ENCODE measurements around the gene EXD3.
"Not testable (repeated sequence)": the region's sequence is repeated elsewhere in the genome, so short reads cannot be mapped to it uniquely, and the experiment has no call there.

EXD3 gene

GRCh38 chr9:137355761-137356365 is 67.1 kb downstream of the EXD3 start:
- no peak for DNase-seq

DNA sequence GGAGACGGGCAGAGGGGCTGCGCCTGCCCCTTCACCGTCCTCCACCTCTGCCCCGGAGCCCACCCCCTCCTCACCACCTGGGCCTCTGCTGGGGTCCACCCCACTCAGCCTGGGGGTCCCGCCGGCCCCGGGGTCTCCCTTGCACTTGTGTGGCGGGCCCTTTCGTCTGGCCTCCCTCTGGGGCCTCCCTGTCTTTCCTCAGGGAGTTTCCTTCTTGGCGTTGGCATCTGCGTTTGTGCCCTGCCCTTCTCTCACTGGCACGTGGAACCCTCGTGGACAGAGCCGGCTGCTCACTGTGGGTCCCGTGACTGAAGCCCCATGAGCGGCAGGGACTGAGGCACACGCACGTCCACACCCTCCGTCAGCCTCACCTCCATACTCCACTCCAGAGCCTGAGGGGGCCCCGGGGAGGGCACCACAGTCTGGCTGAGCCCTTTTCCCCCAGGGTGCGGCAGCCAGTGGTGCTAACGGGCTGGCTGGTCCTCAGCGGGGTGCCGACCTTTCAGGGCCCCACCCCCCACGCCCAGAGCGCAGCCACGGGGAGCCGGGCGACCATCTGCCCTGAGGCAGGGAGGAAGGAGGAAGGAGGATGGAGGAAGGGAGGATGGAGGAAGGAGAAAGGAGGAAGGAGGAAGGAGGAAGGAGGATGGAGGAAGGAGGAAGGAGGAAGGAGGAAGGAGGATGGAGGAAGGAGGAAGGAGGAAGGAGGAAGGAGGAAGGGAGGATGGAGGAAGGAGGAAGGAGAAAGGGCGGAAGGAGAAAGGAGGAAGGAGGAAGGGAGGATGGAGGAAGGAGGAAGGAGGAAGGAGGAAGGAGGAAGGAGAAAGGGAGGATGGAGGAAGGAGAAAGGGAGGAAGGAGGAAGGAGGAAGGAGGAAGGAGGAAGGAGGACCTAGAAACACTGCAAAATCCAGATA is 67.9 kb downstream of the EXD3 start:
- DNase-seq: no peak

DNA sequence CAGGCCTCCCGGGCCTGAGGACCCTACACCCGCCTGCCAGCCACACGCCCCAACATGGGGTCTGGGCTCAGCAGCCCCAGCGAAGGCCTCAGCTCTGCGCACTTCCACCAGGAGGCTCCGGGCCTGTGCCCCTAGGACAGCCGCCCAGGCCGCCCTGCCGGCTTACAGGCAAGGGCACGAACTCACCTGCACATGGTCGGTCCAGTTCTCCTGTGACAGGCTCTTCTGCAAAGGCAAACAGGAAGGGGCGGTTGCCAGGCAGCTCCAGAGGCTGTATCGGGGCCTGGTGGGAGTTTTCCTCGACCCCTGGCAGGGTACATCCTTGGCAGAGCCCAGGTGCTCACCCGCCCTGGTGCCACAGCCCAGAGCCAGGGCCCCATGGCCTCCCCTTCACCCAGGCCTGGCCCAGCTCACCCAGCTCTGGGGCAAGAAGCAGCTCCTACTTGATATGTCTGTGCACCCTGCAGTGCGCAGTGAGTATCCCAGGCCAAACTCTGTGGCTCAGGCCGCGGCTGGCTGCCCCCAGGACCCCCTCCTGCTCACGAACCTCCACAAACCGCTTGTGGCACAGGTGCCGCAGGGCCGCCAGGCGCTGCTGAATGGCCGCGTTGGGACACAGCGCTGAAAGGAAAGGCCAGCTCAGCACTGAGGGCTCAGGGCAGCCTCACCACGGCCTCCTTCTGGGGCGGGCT is 68.7 kb downstream of the EXD3 start:
- DNase-seq: no peak

DNA sequence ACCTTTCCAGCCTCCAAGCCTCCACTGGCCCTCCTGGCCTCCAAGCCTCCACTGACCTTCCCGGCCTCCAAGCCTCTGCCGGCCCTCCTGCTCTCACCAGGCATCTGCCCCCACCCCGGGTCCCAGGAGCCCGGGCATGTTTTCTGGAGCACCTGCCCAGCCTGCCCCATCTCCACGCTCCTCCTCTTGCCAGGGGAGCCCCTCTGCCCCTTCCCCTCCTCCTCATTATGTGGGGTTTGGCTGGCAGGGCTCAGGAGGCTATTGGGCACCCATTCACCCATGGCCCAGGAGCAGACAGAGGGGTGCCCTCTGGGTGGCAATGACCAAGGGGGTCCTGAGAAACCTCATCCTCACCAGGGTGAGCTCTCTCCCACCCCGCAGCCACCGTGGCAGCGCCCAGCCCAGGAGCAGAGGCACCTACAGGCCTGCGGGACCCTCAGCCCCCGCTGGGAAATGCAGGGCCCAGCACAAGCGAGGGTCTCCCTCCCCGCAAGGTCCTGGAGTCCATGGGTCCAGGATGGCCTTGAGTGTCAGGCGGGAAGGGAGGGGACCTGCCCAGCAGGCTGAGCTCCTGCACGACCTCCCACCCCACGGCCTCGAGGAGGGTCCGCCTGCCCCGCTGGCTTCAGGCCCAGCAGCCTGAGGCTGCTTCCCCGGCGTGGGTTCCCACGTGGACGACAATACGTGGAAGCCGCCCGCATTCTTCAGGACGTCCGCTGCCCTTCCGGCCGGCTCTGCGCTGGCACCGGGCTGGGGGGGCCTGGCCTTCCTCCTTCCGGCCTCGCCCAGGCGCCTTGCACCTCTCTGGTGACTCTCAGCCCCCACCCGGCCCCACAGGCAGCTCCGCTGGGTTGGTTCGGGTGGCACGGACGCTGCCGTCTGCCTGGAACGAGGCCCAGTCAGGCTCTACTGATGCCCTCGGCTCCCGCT is 69.5 kb downstream of the EXD3 start:
- no peak for DNase-seq

DNA sequence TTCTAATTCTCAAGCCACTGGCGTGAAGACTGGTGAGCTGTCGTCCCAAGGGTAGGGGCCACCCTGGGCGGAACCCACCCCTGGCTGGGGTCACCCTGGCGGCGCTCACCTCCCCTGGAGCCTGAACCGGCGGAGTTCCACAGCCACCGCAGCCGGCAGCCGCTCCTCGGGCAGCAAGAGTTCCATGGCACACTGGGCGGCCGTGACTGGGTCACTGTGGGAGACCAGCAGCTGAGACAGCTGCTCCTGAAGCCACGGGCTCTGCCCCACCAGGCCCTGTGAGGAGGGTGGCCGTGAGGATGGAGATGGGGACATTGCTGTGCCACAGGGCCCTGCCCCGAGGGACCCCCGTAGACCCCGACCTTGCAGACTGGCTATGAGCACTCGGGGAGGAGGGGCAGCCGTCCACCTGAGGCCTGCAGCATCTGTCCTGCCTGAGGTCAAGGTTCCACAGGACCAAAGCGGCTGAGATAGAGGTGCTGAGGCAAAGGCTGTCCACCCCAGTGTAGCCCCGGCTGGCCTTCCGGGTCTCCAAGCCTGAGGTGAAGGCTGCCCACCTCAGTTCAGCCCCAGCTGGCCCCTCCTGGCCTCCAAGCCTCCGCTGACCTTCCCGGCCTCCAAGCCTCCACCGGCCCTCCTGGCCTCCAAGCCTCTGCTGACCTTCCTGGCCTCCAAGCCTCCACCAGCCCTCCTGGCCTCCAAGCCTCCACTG is 70.3 kb downstream of the EXD3 start:
- DNase-seq: no peak

GRCh38 chr9:137351781-137352501 is 71.0 kb downstream of the EXD3 start:
- no peak for DNase-seq

DNA sequence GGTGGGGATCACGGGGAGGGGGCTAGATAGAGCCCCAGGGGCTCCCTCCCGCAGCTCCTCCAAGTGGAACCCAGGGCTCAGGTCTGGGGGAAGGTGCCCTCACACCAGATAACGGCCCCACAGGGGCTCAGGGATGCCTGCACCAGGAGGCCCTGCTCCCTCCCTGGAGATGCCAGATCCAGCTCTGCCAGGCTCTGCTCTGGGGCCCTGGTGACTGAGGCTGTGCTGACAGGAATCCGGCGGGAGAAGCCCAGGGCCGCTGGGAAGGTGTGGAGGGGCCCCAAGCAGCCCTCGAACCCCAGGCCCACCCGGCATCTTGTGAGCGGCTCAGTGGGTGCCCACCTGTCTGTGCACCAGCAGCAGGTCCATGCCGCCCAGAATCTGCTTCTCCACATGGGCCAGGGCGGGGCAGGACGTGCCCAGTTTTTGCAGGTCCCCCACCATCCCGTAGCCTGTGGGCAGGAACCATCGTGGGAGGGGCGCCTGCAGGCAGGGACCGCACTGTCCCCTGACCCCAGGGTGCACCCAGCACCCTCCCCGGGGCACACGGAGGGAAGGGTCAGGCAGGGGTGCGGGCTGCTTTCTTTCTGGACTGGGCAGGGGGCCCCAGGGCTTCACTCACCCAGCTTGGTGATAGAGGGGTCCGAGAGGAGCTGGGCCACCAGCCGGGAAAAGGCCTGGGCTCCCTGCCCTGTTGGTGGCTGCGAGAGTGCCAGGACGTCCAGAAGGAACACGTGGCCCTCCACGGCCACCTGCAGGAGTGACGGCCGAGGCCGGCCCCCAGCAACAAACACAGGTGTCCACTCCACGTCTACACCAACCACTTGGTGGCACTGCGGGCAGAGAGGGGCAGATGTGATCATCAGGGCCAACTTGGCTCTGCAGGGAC is 72.0 kb downstream of the EXD3 start:
- no peak for DNase-seq

DNA sequence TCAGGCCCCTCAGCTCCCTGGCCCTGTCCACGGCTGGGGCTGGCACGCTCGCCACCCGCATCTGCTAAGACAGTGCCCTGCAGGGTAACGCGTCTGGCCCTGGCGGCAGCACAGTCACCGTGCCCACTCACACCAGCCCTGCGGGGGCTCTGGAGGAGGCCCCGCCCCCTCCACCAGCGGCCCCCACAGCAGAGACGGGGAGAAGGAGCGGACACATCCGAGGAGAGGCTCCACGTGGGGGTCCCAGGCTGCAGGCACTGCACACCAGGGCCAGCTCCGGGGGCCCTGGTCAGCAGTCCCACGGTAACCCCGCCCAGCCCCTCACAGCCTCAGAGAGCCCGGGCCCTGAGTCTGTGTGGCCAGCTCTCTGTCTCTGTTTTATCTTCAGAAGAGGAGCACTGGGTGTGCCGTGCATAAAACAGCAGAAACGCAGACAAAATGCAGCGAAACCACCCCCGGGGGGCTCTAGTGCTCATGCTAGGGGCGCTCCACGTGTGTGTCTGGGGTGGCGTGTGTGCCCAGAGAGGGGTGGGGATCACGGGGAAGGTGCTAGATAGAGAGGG is 73.4 kb downstream of the EXD3 start:
- no peak for DNase-seq

- DNase-seq: no peak
Measured at GRCh38 chr9:137348769-137349470, 74.0 kb downstream of the EXD3 start.

DNA sequence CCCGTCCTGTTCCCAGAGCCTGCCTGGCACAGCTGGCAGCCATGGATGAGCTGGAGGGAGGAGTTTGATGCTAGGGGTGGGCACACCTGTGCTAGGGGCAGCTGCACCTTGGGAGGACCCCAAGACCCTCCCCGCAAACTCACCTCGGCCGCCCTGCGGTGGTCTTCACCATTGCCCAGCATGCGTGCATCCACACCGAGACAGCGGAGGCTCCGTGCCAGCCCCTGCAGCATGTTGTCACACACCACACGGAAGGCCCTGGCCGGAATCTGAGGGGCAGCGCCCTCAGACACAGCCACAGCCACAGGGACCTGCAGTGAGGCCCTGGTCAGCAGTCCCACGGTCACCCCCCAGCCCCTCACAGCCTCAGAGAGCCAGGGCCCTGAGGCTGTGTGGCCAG is 75.0 kb downstream of the EXD3 start:
- DNase-seq: no peak

- no peak for DNase-seq
Measured at GRCh38 chr9:137342482-137342881, 80.5 kb downstream of the EXD3 start.

DNA sequence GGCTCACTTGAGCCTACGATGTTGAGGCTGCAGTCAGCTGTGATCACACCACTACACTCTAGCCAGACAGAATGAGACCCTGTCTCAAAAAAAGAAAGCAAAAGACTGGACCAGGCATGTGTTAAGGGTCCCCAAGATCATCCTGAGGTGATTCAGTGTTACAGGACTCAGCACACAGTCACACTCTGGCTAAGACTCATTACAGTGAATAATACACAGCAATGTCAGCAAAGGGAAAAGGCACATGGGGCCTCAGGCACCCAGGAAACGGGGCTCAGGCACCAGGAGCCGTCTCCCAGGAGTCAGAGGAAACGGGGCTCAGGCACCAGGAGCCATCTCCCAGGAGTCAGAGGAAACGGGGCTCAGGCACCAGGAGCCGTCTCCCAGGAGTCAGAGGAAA is 81.7 kb downstream of the EXD3 start:
- no peak for DNase-seq

DNA sequence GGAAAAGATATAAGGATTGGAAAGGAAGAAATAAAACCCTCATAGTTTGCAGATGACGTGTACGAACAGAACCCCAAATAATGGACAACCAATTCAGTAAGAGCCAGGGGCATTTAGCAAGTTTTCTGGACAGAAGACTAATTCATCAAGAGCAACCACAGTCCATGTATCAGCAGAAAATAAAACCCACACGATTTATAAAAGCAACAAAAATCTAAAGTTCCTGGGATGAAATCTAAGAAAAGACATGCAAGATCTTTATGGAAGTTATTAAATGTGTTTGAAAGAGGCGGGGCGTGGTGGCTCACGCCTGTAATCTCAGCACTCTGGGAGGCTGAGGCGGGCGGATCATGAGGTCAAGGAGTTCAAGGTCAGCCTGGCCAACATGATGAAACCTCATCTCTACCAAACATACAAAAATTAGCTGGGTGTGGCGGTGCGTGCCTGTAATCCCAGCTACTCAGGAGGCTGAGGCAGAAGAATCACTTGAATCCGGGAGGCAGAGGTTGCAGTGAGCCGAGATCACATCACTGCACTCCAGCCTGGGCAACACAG is 83.0 kb downstream of the EXD3 start:
- not testable (repeated sequence) for DNase-seq

DNA sequence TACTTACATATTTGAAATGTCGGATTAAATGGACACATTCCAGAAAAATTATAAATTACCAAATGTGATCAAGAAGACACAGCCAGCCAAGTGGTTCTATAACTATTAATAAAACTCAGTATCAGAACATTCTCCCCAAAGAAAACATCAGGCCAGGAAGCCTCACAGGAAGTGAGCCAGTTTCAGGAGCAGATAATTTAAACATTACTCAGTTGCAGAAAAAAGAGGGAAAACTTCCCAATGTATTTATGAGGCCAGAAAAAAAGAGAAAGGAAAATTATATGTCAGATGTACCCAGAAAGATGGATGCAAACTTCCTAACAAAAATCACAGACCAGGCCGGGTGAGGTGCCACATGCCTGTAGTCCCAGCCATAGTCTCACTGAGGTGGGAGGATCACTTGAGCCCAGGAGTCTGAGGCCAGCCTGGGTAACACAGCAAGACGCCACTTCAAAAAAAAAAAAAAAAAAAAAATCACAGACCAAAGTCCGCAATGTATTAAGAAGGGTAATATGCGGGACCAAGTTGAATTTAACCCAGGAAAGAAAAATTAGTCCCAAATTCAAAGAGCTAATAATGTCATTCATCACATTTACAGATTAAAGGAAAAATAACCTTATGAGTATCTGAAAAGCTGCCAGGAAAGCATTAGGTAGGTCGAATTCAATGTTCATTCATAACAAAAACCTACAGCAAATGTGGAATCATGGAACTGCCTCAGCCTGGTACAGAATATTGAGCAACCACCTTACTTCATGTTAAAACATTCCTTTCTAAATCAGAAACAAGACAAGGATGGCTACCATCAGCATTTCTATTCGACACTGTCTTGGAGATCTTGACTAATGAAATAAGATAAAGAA is 83.7 kb downstream of the EXD3 start:
- no peak for DNase-seq

GRCh38 chr9:137336735-137337134 is 86.2 kb downstream of the EXD3 start:
- DNase-seq: no peak

- DNase-seq: no peak
Measured at GRCh38 chr9:137333016-137333671, 89.8 kb downstream of the EXD3 start.

DNA sequence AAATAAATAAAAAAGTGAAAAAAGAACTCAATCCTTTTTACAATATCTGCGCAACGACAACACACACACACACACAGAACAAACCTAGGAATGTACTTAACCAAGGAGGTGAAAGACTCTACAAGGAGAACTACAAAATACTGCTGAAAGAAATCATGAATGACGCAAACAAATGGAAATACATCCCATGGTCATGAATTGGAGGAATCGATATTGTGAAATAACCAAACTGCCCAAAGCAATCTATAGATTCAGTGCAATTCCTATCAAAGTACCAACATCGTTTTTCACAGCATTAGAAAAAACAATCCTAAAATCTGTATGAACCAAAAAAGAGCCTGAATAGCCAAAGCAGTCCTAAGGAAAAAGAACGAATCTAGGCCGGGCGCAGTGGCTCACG is 91.0 kb downstream of the EXD3 start:
- DNase-seq: no peak
